DOHH2 (cell line): ENCODE results near the gene SLC39A11.

ENCODE experiments used
- EZH2phosphoT487 ChIP-seq: fragments of 200-600 bp; sonication (generic); IDR thresholded peaks from 2 replicates; pipeline ENCODE4 v1.6.1; 2017; ENCODE audit warnings: borderline replicate concordance, mild to moderate bottlenecking, antibody characterized with exemption, low read length, moderate library complexity, mixed read lengths
- TF ChIP-seq, protein P1 (sequence below): fragments of 200-600 bp; sonication (generic); IDR thresholded peaks from one replicate; pipeline ENCODE4 v1.5.1; 2014; ENCODE audit warnings: antibody characterized with exemption, mild to moderate bottlenecking, low read depth, low read length; ENCODE audit not compliant: poor library complexity, severe bottlenecking

DNA sequence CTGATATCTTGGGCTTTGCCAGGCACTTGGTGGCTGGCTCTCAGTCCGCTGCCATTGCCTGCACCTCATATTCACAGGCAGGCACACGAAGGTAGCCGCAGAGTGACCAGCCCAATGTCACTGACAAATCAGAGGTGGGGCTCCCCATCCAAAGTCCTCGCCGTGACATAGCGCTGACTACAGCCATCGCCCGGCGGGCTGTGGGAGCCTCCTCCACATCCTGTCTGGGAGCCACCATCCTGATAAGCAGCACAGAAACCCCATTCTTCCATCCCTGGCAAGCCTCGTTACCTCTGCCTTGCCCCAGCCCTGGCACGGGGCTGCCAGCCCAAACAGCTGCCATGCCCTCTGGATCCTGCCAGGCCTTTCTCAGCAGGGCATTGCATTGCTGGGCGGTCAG is 437.8 kb downstream of the SLC39A11 start:
- TF ChIP-seq, protein P1, sequence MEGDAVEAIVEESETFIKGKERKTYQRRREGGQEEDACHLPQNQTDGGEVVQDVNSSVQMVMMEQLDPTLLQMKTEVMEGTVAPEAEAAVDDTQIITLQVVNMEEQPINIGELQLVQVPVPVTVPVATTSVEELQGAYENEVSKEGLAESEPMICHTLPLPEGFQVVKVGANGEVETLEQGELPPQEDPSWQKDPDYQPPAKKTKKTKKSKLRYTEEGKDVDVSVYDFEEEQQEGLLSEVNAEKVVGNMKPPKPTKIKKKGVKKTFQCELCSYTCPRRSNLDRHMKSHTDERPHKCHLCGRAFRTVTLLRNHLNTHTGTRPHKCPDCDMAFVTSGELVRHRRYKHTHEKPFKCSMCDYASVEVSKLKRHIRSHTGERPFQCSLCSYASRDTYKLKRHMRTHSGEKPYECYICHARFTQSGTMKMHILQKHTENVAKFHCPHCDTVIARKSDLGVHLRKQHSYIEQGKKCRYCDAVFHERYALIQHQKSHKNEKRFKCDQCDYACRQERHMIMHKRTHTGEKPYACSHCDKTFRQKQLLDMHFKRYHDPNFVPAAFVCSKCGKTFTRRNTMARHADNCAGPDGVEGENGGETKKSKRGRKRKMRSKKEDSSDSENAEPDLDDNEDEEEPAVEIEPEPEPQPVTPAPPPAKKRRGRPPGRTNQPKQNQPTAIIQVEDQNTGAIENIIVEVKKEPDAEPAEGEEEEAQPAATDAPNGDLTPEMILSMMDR: no peak
- TF ChIP-seq EZH2phosphoT487: no peak
